SK-N-SH (cell line): ENCODE results near the gene TNFRSF11A.

Experiments used
- NRF1 ChIP-seq: IDR thresholded peaks from 2 replicates; pipeline ENCODE4 v1.6.1; 2012; ENCODE audit warnings: low read depth, mild to moderate bottlenecking, low read length
- TF ChIP-seq, protein P1 (sequence below): fragments of 200-600 bp; sonication (generic); IDR thresholded peaks from 2 replicates; pipeline ENCODE4 v1.6.1; 2017; ENCODE audit warnings: antibody characterized with exemption, mild to moderate bottlenecking, moderate library complexity

DNA sequence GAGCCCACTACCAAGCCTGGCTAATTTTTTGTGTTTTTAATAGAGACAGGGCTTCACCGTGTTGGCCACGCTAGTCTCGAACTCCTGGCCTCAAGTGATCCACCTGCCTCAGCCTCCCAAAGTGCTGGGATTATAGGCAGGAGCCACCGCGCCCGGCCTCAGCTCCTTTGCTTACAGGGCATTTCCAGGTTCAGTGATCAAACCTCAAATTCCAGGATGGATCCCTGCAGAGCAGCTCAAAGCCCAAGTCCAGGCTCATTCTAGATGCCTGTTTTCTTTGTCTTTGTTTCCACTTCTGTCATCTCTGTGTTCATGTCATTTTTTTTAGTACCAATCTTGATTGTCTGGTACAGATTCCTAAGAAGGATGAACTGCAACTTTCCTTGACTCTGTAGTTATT lies 41.9 kb downstream of the TNFRSF11A start:
- TF ChIP-seq, protein P1, sequence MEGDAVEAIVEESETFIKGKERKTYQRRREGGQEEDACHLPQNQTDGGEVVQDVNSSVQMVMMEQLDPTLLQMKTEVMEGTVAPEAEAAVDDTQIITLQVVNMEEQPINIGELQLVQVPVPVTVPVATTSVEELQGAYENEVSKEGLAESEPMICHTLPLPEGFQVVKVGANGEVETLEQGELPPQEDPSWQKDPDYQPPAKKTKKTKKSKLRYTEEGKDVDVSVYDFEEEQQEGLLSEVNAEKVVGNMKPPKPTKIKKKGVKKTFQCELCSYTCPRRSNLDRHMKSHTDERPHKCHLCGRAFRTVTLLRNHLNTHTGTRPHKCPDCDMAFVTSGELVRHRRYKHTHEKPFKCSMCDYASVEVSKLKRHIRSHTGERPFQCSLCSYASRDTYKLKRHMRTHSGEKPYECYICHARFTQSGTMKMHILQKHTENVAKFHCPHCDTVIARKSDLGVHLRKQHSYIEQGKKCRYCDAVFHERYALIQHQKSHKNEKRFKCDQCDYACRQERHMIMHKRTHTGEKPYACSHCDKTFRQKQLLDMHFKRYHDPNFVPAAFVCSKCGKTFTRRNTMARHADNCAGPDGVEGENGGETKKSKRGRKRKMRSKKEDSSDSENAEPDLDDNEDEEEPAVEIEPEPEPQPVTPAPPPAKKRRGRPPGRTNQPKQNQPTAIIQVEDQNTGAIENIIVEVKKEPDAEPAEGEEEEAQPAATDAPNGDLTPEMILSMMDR: no peak
- TF ChIP-seq NRF1: no peak
